Activated B cell treated with CpG ODN at 0.5 μM for 24 hours (primary cell): ENCODE measurements around the gene MYO18A. TPM values are rescaled to one million over a fixed set of nuclear protein-coding genes. Genes with fewer than 3 reads are reported as not detected.

ENCODE experiments used
- ATAC-seq: fragments of 200-7000 bp; cut with Tn5 transposase; one replicate; pipeline ENCODE4 v1.10.0; 2021; ENCODE audit warnings: low read depth, mild to moderate bottlenecking, moderate library complexity
- CTCF ChIA-PET: fragments of 350-600 bp; sonication (Branson Sonifier 250); formaldehyde crosslinking; loops from one replicate; lab custom pipeline; 2021; ENCODE audit warnings: antibody characterized with exemption; lab: Charles Lee
- POLR2A ChIA-PET: fragments of 350-600 bp; sonication (Branson Sonifier 250); formaldehyde crosslinking; loops from one replicate; lab custom pipeline; 2021; ENCODE audit warnings: antibody characterized with exemption; lab: Charles Lee
- DNase-seq: peaks from one replicate; pipeline ENCODE4 v3.0.0; 2022
- H3K27ac Mint-ChIP-seq: one replicate; pipeline ENCODE4 v1.8.0; 2020; ENCODE audit warnings: mixed read lengths
- H3K27me3 Mint-ChIP-seq: one replicate; pipeline ENCODE4 v1.8.0; 2021; ENCODE audit warnings: mixed read lengths
- H3K36me3 Mint-ChIP-seq: one replicate; pipeline ENCODE4 v1.8.0; 2021; ENCODE audit warnings: low read depth, mixed read lengths
- H3K4me1 Mint-ChIP-seq: one replicate; pipeline ENCODE4 v1.8.0; 2021; ENCODE audit warnings: mixed read lengths
- H3K4me3 Mint-ChIP-seq: one replicate; pipeline ENCODE4 v1.8.0; 2020; ENCODE audit warnings: mild to moderate bottlenecking, mixed read lengths
- H3K9me3 Mint-ChIP-seq: one replicate; pipeline ENCODE4 v1.8.0; 2020; ENCODE audit warnings: mixed read lengths
- intact Hi-C: fragments of 100-400 bp; cut with micrococcal nuclease; formaldehyde crosslinking; loops from one replicate; pipeline ENCODE4 v1.15.1; 2024
- total RNA-seq: library from RNA; stranded (reverse); gene quantifications from 2 replicates; pipeline ENCODE4 v1.2.3, GENCODE V29; 2022
- TF ChIP-seq, protein P1 (sequence below): fragments of 200-600 bp; IDR thresholded peaks from one replicate; pipeline ENCODE4 v1.8.0; 2022; ENCODE audit warnings: antibody characterized with exemption, mild to moderate bottlenecking

Gene MYO18A
- total RNA-seq, 1 donor from 2014 or later: 79.8 TPM

- CTCF ChIA-PET: no interaction called here
- H3K9me3 Mint-ChIP-seq: no peaks in the 10 kb centered on the region
- ATAC-seq: no peak
- no peaks in the 10 kb centered on the region for H3K36me3 Mint-ChIP-seq
- no peak for DNase-seq
- no peak overlapping the region for H3K4me3 Mint-ChIP-seq
- TF ChIP-seq, protein P1, sequence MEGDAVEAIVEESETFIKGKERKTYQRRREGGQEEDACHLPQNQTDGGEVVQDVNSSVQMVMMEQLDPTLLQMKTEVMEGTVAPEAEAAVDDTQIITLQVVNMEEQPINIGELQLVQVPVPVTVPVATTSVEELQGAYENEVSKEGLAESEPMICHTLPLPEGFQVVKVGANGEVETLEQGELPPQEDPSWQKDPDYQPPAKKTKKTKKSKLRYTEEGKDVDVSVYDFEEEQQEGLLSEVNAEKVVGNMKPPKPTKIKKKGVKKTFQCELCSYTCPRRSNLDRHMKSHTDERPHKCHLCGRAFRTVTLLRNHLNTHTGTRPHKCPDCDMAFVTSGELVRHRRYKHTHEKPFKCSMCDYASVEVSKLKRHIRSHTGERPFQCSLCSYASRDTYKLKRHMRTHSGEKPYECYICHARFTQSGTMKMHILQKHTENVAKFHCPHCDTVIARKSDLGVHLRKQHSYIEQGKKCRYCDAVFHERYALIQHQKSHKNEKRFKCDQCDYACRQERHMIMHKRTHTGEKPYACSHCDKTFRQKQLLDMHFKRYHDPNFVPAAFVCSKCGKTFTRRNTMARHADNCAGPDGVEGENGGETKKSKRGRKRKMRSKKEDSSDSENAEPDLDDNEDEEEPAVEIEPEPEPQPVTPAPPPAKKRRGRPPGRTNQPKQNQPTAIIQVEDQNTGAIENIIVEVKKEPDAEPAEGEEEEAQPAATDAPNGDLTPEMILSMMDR: no peak
- no peaks in the 10 kb centered on the region for H3K4me1 Mint-ChIP-seq
- POLR2A ChIA-PET: no interaction called here
- intact Hi-C loops: no loop called here
- H3K27ac Mint-ChIP-seq: no peak overlapping the region
- no peaks in the 10 kb centered on the region for H3K27me3 Mint-ChIP-seq
These were observed 121.8 kb downstream of the MYO18A start for GRCh38 chr17:29058391-29058790.

DNA sequence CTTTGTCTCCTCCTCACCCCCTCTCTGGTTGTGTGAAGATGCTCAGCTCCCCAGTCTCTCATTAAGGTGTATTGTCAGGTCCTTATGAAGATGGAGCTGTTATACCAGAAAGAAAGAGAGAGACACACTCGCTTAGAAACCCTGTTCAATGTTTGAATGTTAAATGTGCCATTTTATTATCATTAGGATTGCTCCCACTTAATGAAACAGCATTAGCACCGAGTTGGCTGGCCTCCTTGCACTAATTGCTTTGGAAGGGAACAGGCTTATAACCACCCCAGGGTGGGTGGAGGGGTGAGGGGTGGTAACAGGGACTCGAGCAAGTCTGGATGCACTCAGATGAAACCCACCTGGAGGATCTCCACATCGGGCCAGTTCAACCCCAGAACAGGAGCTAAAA lies 122.8 kb downstream of the MYO18A start:
- no peaks in the 10 kb centered on the region for H3K9me3 Mint-ChIP-seq
- H3K4me3 Mint-ChIP-seq: no peak overlapping the region
- ChIA-PET CTCF (no interaction called here), POLR2A (no interaction called here)
- no peak for ATAC-seq
- intact Hi-C loops: no loop called here
- no peaks in the 10 kb centered on the region for H3K27me3 Mint-ChIP-seq
- DNase-seq: no peak
- H3K4me1 Mint-ChIP-seq: no peaks in the 10 kb centered on the region
- H3K27ac Mint-ChIP-seq: no peak overlapping the region
- H3K36me3 Mint-ChIP-seq: no peaks in the 10 kb centered on the region
- TF ChIP-seq, protein P1: no peak

DNA sequence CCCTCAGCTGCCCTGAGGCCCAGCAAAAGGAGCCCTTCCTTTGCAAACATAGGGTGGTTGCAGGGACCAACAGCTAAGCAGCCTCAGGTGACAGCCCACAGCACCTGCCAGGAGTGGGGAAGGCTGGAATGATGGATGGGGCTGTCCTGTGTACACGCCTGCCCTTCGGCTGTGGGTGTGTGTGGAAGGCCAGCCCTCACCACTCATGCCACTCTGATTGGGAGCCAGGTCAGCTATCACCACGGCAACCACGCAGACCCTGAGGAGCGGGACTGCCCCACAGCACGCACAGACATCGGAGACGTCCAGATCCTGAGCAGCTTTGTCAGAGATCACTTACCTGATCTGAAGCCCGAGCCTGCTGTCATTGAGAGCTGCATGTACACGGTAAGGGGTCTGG lies 125.4 kb downstream of the MYO18A start:
- ATAC-seq (no peak), DNase-seq (no peak)
- H3K4me3 Mint-ChIP-seq: no peak overlapping the region
- no peaks in the 10 kb centered on the region for H3K9me3 Mint-ChIP-seq
- CTCF ChIA-PET: no interaction called here
- H3K27ac Mint-ChIP-seq: no peak overlapping the region
- intact Hi-C loops: no loop called here
- POLR2A ChIA-PET: no interaction called here
- no peaks in the 10 kb centered on the region for H3K36me3 Mint-ChIP-seq
- no peaks in the 10 kb centered on the region for H3K27me3 Mint-ChIP-seq
- H3K4me1 Mint-ChIP-seq: no peaks in the 10 kb centered on the region
- TF ChIP-seq, protein P1: no peak

GRCh38 chr17:29051731-29052130 lies 128.5 kb downstream of the MYO18A start:
- Mint-ChIP-seq H3K9me3 (no peaks in the 10 kb centered on the region), H3K4me1 (peaks cover 2% of the 10 kb centered on the region), H3K27me3 (peaks cover 3% of the 10 kb centered on the region), H3K4me3 (no peak overlapping the region), H3K27ac (no peak overlapping the region), H3K36me3 (no peaks in the 10 kb centered on the region)
- ChIA-PET CTCF (no interaction called here), POLR2A (no interaction called here)
- DNase-seq: no peak
- intact Hi-C loops: no loop called here
- no peak for ATAC-seq
- TF ChIP-seq, protein P1: no peak

- TF ChIP-seq, protein P1: no peak
- peaks cover 6% of the 10 kb centered on the region for H3K27me3 Mint-ChIP-seq
- H3K4me3 Mint-ChIP-seq: no peak overlapping the region
- intact Hi-C loops: no loop called here
- H3K27ac Mint-ChIP-seq: no peak overlapping the region
- ChIA-PET POLR2A (no interaction called here), CTCF (no interaction called here)
- no peaks in the 10 kb centered on the region for H3K9me3 Mint-ChIP-seq
- H3K36me3 Mint-ChIP-seq: no peaks in the 10 kb centered on the region
- no peak for ATAC-seq
- peaks cover 2% of the 10 kb centered on the region for H3K4me1 Mint-ChIP-seq
- DNase-seq: no peak
These were observed 129.0 kb downstream of the MYO18A start for GRCh38 chr17:29051194-29051593.
